GM12878 (cell line): Measurements from ENCODE around the gene APCDD1. TPM values are rescaled to one million over a fixed set of nuclear protein-coding genes. Genes with fewer than 3 reads are reported as not detected.

Experiments
- ATAC-seq: fragments of 200-7000 bp; cut with Tn5 transposase; 3 replicates; pipeline ENCODE4 v1.9.1; 2020; ENCODE audit warnings: mild to moderate bottlenecking, moderate library complexity
- BruUV-seq: library from RNA; stranded (reverse); fragments of 400-500 nt; replicated peaks from 2 replicates; lab custom pipeline; 2021; lab: Mats Ljungman, UMichigan
- CTCF ChIA-PET: fragments of 300-600 bp; sonication (Branson Sonifier 250); formaldehyde crosslinking; extraction: SDS; loops from one replicate; lab custom pipeline; 2021; ENCODE audit warnings: inconsistent platforms; lab: Yijun Ruan, JAX
- POLR2A ChIA-PET: fragments of 350-600 bp; formaldehyde crosslinking; extraction: SDS; loops from one replicate; lab custom pipeline; 2021; ENCODE audit warnings: inconsistent platforms; lab: Charles Lee
- RAD21 ChIA-PET: fragments of 300-600 bp; sonication (Branson Sonifier 250); formaldehyde crosslinking; loops from one replicate; lab custom pipeline; 2023; ENCODE audit warnings: antibody characterized with exemption; ENCODE audit not compliant: unreplicated experiment; lab: Charles Lee
- SMC1A ChIA-PET: fragments of 300-600 bp; sonication (Branson Sonifier 250); formaldehyde crosslinking; loops from one replicate; lab custom pipeline; 2023; ENCODE audit not compliant: unreplicated experiment, uncharacterized antibody; lab: Charles Lee
- DNase-seq: peaks from one replicate; pipeline ENCODE4 v3.0.0-alpha.2; 2011; ENCODE audit warnings: low read depth, low spot score
- FAIRE-seq: peaks from 3 replicates; lab custom pipeline; 2011; peaks lifted over from hg19 to GRCh38; lab: Jason Lieb, UNC
- H2AFZ ChIP-seq: 2 replicates; pipeline ENCODE4 v1.6.0; 2011; ENCODE audit warnings: low read depth, low read length, control low read depth; ENCODE audit not compliant: control insufficient read depth
- H3K27ac ChIP-seq: 2 replicates; pipeline ENCODE4 v1.5.1; 2011; ENCODE audit warnings: control low read depth; ENCODE audit not compliant: control insufficient read depth, insufficient read depth
- H3K27me3 ChIP-seq, 2 experiments: replicated peaks in 1 of 2; 2 replicates each; pipeline versions ENCODE4 v1.6.0 to v1.6.1; 2011; ENCODE audit warnings: low read length in 1 of 2; ENCODE audit not compliant: control insufficient read depth in 2 of 2, insufficient read depth in 2 of 2
- H3K36me3 ChIP-seq, 2 experiments: 2 replicates each; pipeline ENCODE4 v1.5.1; 2011; ENCODE audit warnings: low read length in 1 of 2; ENCODE audit not compliant: control insufficient read depth in 2 of 2, insufficient read depth in 2 of 2
- H3K4me1 ChIP-seq: 2 replicates; pipeline ENCODE4 v1.6.1; 2011; ENCODE audit warnings: mild to moderate bottlenecking, low read length, moderate library complexity, mixed read lengths; ENCODE audit not compliant: control insufficient read depth, insufficient read depth
- H3K4me2 ChIP-seq: 2 replicates; pipeline ENCODE4 v1.6.0; 2011; ENCODE audit warnings: control low read depth; ENCODE audit not compliant: control insufficient read depth, insufficient read depth
- H3K4me3 ChIP-seq: fragments of 200-600 bp; sonication (generic); 2 replicates; pipeline ENCODE4 v1.5.1; 2016
- H3K79me2 ChIP-seq: 2 replicates; pipeline ENCODE4 v1.6.0; 2011; ENCODE audit warnings: low read length; ENCODE audit not compliant: control insufficient read depth, insufficient read depth
- H3K9ac ChIP-seq: 2 replicates; pipeline ENCODE4 v1.8.0; 2011; ENCODE audit warnings: low read length, control low read depth, mixed read lengths; ENCODE audit not compliant: control insufficient read depth, insufficient read depth
- H3K9me3 ChIP-seq: replicated peaks from 3 replicates; pipeline ENCODE4 v1.5.1; 2011; ENCODE audit warnings: mild to moderate bottlenecking, low read length; ENCODE audit not compliant: control insufficient read depth, insufficient read depth
- H4K20me1 ChIP-seq: 2 replicates; pipeline ENCODE4 v1.6.0; 2011; ENCODE audit not compliant: control insufficient read depth, insufficient read depth
- BCL3 ChIP-seq: IDR thresholded peaks from 2 replicates; pipeline ENCODE4 v1.6.1; 2011; ENCODE audit warnings: borderline replicate concordance, low read depth, mild to moderate bottlenecking, moderate library complexity, low read length; ENCODE audit not compliant: insufficient read depth, poor library complexity, severe bottlenecking
- CUX1 ChIP-seq: IDR thresholded peaks from 2 replicates; pipeline ENCODE4 v1.6.1; 2012; ENCODE audit warnings: improper control_type of control experiment, low read depth, low read length; ENCODE audit not compliant: insufficient replicate concordance
- DPF2 ChIP-seq: fragments of 450-650 bp; IDR thresholded peaks from 2 replicates; pipeline ENCODE4 v1.6.1; 2017; ENCODE audit warnings: mild to moderate bottlenecking
- NBN ChIP-seq: fragments of 450-650 bp; IDR thresholded peaks from 2 replicates; pipeline ENCODE4 v1.6.1; 2016
- NKRF ChIP-seq: fragments of 450-650 bp; conservative IDR thresholded peaks from 2 replicates; pipeline ENCODE4 v1.6.1; 2017; ENCODE audit warnings: mild to moderate bottlenecking, moderate library complexity
- NR2C2 ChIP-seq: IDR thresholded peaks from 2 replicates; pipeline ENCODE4 v1.6.1; 2011; ENCODE audit warnings: borderline replicate concordance, low read depth; ENCODE audit not compliant: control insufficient read depth, insufficient read length
- POLR2AphosphoS5 ChIP-seq: IDR thresholded peaks from 2 replicates; pipeline ENCODE4 v1.6.1; 2011; ENCODE audit warnings: mild to moderate bottlenecking, low read length, inconsistent platforms
- RB1 ChIP-seq: fragments of 450-650 bp; formaldehyde crosslinking; IDR thresholded peaks from 2 replicates; pipeline ENCODE4 v1.6.1; 2017; ENCODE audit warnings: mild to moderate bottlenecking, borderline replicate concordance
- RBBP5 ChIP-seq: fragments of 200-600 bp; sonication (generic); conservative IDR thresholded peaks from 2 replicates; pipeline ENCODE4 v1.6.1; 2016
- RFX5 ChIP-seq: IDR thresholded peaks from 2 replicates; pipeline ENCODE4 v1.6.1; 2011; ENCODE audit warnings: low read depth, low read length, improper control_type of control experiment
- SMAD1 ChIP-seq: fragments of 450-650 bp; IDR thresholded peaks from 2 replicates; pipeline ENCODE4 v1.6.1; 2018; ENCODE audit warnings: mild to moderate bottlenecking, low read depth; ENCODE audit not compliant: partially characterized antibody
- SP1 ChIP-seq: IDR thresholded peaks from one replicate; pipeline ENCODE4 v1.6.1; 2011; ENCODE audit warnings: low read depth, low read length
- SPI1 ChIP-seq: IDR thresholded peaks from 2 replicates; pipeline ENCODE4 v1.6.1; 2011; ENCODE audit warnings: low read depth, mild to moderate bottlenecking, low read length, moderate library complexity, borderline replicate concordance; ENCODE audit not compliant: insufficient read depth
- SREBF2 ChIP-seq: IDR thresholded peaks from 2 replicates; pipeline ENCODE4 v1.6.1; 2012; ENCODE audit warnings: mild to moderate bottlenecking, low read length
- TARDBP ChIP-seq: IDR thresholded peaks from 2 replicates; pipeline ENCODE4 v1.6.1; 2016; ENCODE audit warnings: borderline replicate concordance
- USF1 ChIP-seq: IDR thresholded peaks from 2 replicates; pipeline ENCODE4 v1.6.1; 2011; ENCODE audit warnings: borderline replicate concordance, low read depth, mild to moderate bottlenecking, moderate library complexity, mixed read lengths, low read length; ENCODE audit not compliant: insufficient read depth; ENCODE audit errors: extremely low read length
- in situ Hi-C: fragments of 300-500 bp; cut with MboI; formaldehyde crosslinking; loops from 9 replicates; pipeline ENCODE4 v1.14.3; 2018; ENCODE audit warnings: mixed read lengths
- intact Hi-C: fragments of 100-400 bp; cut with micrococcal nuclease; formaldehyde crosslinking; loops from one replicate; pipeline ENCODE4 v1.14.2; 2022; ENCODE audit not compliant: unreplicated experiment
- polyA plus RNA-seq, 11 experiments: library from polyadenylated mRNA; depleted of rRNA in 4 of 11; unstranded in 6 of 11; stranded (reverse) in 5 of 11; fragments of >200 nt; fragmentation: Nextera tagmentation in 4 of 11; fragmentation: Illumina TruSeq in 1 of 11; extraction: Ambion mirVana in 4 of 11; extraction: Trizol in 1 of 11; gene quantifications; 1 replicate in 1 of 11; 2 replicates in 10 of 11; pipeline versions ENCODE4 v1.2.1 to v1.2.3, GENCODE V29; 2011 to 2016; ENCODE audit warnings: inconsistent platforms in 2 of 11, missing spikeins in 2 of 11, low read depth in 1 of 11
- total RNA-seq, 4 experiments: library from RNA; depleted of rRNA in 3 of 4; stranded (reverse); fragments of >200 nt in 3 of 4; fragmentation: Illumina TruSeq in 1 of 4; extraction: Trizol in 1 of 4; gene quantifications; 2 replicates each; pipeline versions ENCODE4 v1.2.1 to v1.2.3, GENCODE V29; 2013 to 2021

APCDD1 gene
- total and polyA plus RNA-seq, 10 of the 15 experiments (the other 5 are each of a cell fraction or from before 2014, with no cell fraction given), result not detected

DNA sequence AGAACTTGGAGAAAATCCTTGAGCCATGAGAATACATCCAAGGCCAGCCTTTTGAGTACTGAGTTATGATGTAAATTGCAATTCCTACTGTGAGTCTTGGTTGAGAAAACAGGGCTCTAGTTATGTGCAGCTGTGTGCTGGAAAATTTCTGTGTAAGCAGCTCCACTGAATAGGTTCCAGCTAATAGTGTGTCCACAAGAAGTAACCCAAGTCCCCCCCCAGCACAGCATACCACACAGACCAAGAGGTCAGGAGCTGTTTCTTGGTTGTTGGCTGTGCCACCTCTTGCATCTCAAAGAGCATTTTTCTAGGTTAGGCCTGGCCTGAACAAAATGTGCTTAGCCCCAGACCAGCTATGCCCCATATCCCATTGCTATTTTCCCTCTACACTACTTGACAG lies 36.8 kb upstream of the APCDD1 start:
- ChIA-PET CTCF (no interaction called here), SMC1A (interaction anchor here (0.9 kb wide), 1 partner anchor 19 kb away, joined by 3 read pairs; no protein-coding TSS in a partner anchor), POLR2A (no interaction called here), RAD21 (no interaction called here)
- no peaks in the 10 kb centered on the region for H3K36me3 ChIP-seq
- H4K20me1 ChIP-seq, result no peaks in the 10 kb centered on the region
- no peak for ATAC-seq
- in situ Hi-C loops (no loop called here), intact Hi-C loops (no loop called here)
- no peaks in the 10 kb centered on the region for H3K27me3 ChIP-seq
- BruUV-seq, result no TSS peak
- H3K79me2 ChIP-seq, result no peaks in the 10 kb centered on the region
- no peaks in the 10 kb centered on the region for H3K4me1 ChIP-seq
- no peak overlapping the region for H3K9ac ChIP-seq
- no peaks in the 10 kb centered on the region for H3K9me3 ChIP-seq
- no peak for FAIRE-seq
- DNase-seq, result no peak
- H3K4me3 ChIP-seq, result no peak overlapping the region
- H3K27ac ChIP-seq, result no peak overlapping the region
- H2AFZ ChIP-seq, result no peak overlapping the region
- H3K4me2 ChIP-seq, result no peak overlapping the region
- TF ChIP-seq SP1 (no peak), DPF2 (no peak), RBBP5 (no peak), SMAD1 (no peak), TARDBP (no peak), USF1 (no peak), SREBF2 (no peak), POLR2AphosphoS5 (no peak), NKRF (no peak), SPI1 (no peak), CUX1 (no peak), BCL3 (no peak), RFX5 (no peak), NBN (no peak), RB1 (no peak), NR2C2 (no peak)
